A549 (cell line): ENCODE results near the gene CNTNAP1. TPM values are rescaled to one million over a fixed set of nuclear protein-coding genes. Genes with fewer than 3 reads are reported as not detected.
"Not testable (repeated sequence)": the region's sequence is repeated elsewhere in the genome, so short reads cannot be mapped to it uniquely, and the experiment has no call there.

Experiments
- ATAC-seq, 2 experiments: fragments of 200-7000 bp in 1 of 2; fragments of >200 bp in 1 of 2; cut with Nextera tagmentation in 1 of 2; cut with Tn5 transposase in 1 of 2; 3 replicates each; pipeline versions ENCODE4 v1.8.0 to v1.9.1; 2018 to 2020; ENCODE audit warnings: mild to moderate bottlenecking in 1 of 2, moderate library complexity in 1 of 2
- CTCF ChIA-PET: fragments of 300-600 bp; sonication (Branson Sonifier 250); formaldehyde crosslinking; extraction: SDS; loops from one replicate; lab custom pipeline; 2021; ENCODE audit warnings: antibody characterized with exemption, inconsistent platforms; lab: Yijun Ruan, JAX
- POLR2A ChIA-PET: fragments of 350-600 bp; formaldehyde crosslinking; extraction: SDS; loops from one replicate; lab custom pipeline; 2021; ENCODE audit warnings: antibody characterized with exemption, inconsistent platforms; lab: Yijun Ruan, JAX
- DNase-seq, 2 experiments: peaks; one replicate each; pipeline versions ENCODE4 v3.0.0 to v3.0.0-alpha.2; 2011 to 2016; ENCODE audit warnings: low read depth in 1 of 2, low spot score in 1 of 2
- FAIRE-seq: peaks from 2 replicates; lab custom pipeline; 2011; peaks lifted over from hg19 to GRCh38; lab: Jason Lieb, UNC
- H3K27ac ChIP-seq, 2 experiments: fragments of >200 bp; sonication (Bioruptor Twin); formaldehyde crosslinking; 3 replicates each; pipeline ENCODE4 v1.5.1; 2016 to 2017
- H3K4me1 ChIP-seq: fragments of >200 bp; sonication (Bioruptor Twin); formaldehyde crosslinking; 3 replicates; pipeline ENCODE4 v1.6.1; 2016
- H3K4me2 ChIP-seq: fragments of >200 bp; sonication (Bioruptor Twin); formaldehyde crosslinking; 3 replicates; pipeline ENCODE4 v1.6.1; 2016
- H3K4me3 ChIP-seq: fragments of >200 bp; sonication (Bioruptor Twin); formaldehyde crosslinking; 3 replicates; pipeline ENCODE4 v1.5.1; 2016
- H3K9me3 ChIP-seq: fragments of >200 bp; sonication (Bioruptor Twin); formaldehyde crosslinking; 3 replicates; pipeline ENCODE4 v1.6.1; 2016
- BCL3 ChIP-seq: fragments of >200 bp; sonication (Bioruptor Twin); formaldehyde crosslinking; IDR thresholded peaks from 3 replicates; pipeline ENCODE4 v1.6.1; 2016
- CHD2 ChIP-seq: fragments of 150-350 bp; IDR thresholded peaks from 2 replicates; pipeline ENCODE4 v1.6.1; 2014; ENCODE audit warnings: low read length; ENCODE audit not compliant: partially characterized antibody
- CTCF ChIP-seq: fragments of >200 bp; sonication (Bioruptor Twin); formaldehyde crosslinking; IDR thresholded peaks from 3 replicates; pipeline ENCODE4 v1.5.1; 2016
- E2F6 ChIP-seq: IDR thresholded peaks from 2 replicates; pipeline ENCODE4 v1.6.1; 2012; ENCODE audit warnings: low read depth, borderline replicate concordance
- EP300 ChIP-seq, 2 experiments: fragments of >200 bp; sonication (Bioruptor Twin); formaldehyde crosslinking; IDR thresholded peaks; 2 replicates in 1 of 2; 3 replicates in 1 of 2; pipeline ENCODE4 v1.6.1; 2016 to 2017
- FOSL2 ChIP-seq, 2 experiments: fragments of 450-650 bp in 1 of 2; fragments of >200 bp in 1 of 2; sonication (Bioruptor Twin) in 1 of 2; formaldehyde crosslinking; IDR thresholded peaks; 2 replicates each; pipeline versions ENCODE4 v1.5.0 to v1.6.1; 2016 to 2020; ENCODE audit warnings: mild to moderate bottlenecking in 1 of 2, moderate library complexity in 1 of 2
- GATA3 ChIP-seq: IDR thresholded peaks from 2 replicates; pipeline ENCODE4 v1.6.1; 2012; ENCODE audit warnings: borderline replicate concordance
- HEYL ChIP-seq: fragments of 250-450 bp; sonication (Bioruptor Pico); IDR thresholded peaks from 2 replicates; pipeline ENCODE4 v1.8.0; 2021; ENCODE audit warnings: mild to moderate bottlenecking, moderate library complexity
- HOXB13 ChIP-seq: fragments of 250-450 bp; sonication (Bioruptor Pico); IDR thresholded peaks from 2 replicates; pipeline ENCODE4 v1.5.0; 2020; ENCODE audit warnings: low read depth, mild to moderate bottlenecking, moderate library complexity
- JUNB ChIP-seq: fragments of >200 bp; sonication (Bioruptor Twin); formaldehyde crosslinking; IDR thresholded peaks from 2 replicates; pipeline ENCODE4 v1.6.1; 2016
- MAX ChIP-seq: IDR thresholded peaks from 2 replicates; pipeline ENCODE4 v1.6.1; 2012
- NR3C1 ChIP-seq: fragments of >200 bp; sonication (Bioruptor Twin); formaldehyde crosslinking; IDR thresholded peaks from 3 replicates; pipeline ENCODE4 v1.6.1; 2017
- PHF8 ChIP-seq: fragments of 200-600 bp; sonication (generic); IDR thresholded peaks from 2 replicates; pipeline ENCODE4 v1.6.1; 2016; ENCODE audit warnings: low read depth, mild to moderate bottlenecking, antibody characterized with exemption, moderate library complexity, borderline replicate concordance
- RAD21 ChIP-seq, 2 experiments: fragments of >200 bp in 1 of 2; sonication (Bioruptor Twin) in 1 of 2; formaldehyde crosslinking in 1 of 2; IDR thresholded peaks in 1 of 2; conservative IDR thresholded peaks in 1 of 2; 2 replicates in 1 of 2; 3 replicates in 1 of 2; pipeline ENCODE4 v1.6.1; 2012 to 2018; ENCODE audit warnings: inconsistent platforms in 1 of 2
- RARB ChIP-seq: fragments of 250-450 bp; sonication (Bioruptor Pico); IDR thresholded peaks from 2 replicates; pipeline ENCODE4 v1.8.0; 2021; ENCODE audit warnings: mild to moderate bottlenecking, moderate library complexity
- RCOR1 ChIP-seq: fragments of 150-350 bp; IDR thresholded peaks from 2 replicates; pipeline ENCODE4 v1.6.1; 2014; ENCODE audit warnings: antibody characterized with exemption, low read length, low read depth
- SREBF2 ChIP-seq: fragments of 450-650 bp; IDR thresholded peaks from 2 replicates; pipeline ENCODE4 v1.6.1; 2014; ENCODE audit warnings: mild to moderate bottlenecking, moderate library complexity
- ZFP36 ChIP-seq: fragments of 450-650 bp; IDR thresholded peaks from 2 replicates; pipeline ENCODE4 v1.6.1; 2014; ENCODE audit warnings: borderline replicate concordance; ENCODE audit not compliant: partially characterized antibody
- WGBS: methylation state at CpG from one replicate; pipeline ENCODE4 v1.1.6; 2017; ENCODE audit errors: missing lambda C conversion rate; 5-methylcytosine and 5-hydroxymethylcytosine counted together
- polyA plus RNA-seq, 4 experiments: library from polyadenylated mRNA; depleted of rRNA in 3 of 4; stranded (reverse); fragments of >200 nt; fragmentation: RNase III in 1 of 4; extraction: RNeasy Plus Mini Kit Qiagen cat#74134 plus additional on column Dnase treatment in 1 of 4; gene quantifications; 2 replicates in 3 of 4; 3 replicates in 1 of 4; pipeline ENCODE4 v1.2.3, GENCODE V29; 2011 to 2017

Gene CNTNAP1
- polyA plus RNA-seq, 2 of the 4 experiments (the other 2 are of a cell fraction), result 6.3 to 8.2 TPM

GRCh38 chr17:42660692-42661345 is 21.5 kb upstream of the CNTNAP1 start:
- Histone ChIP-seq H3K4me2 (peak overlapping the region; percentile 71), H3K9me3 (peaks cover 4% of the 10 kb centered on the region; the same call in 2 of the 3 replicates), H3K4me1 (peaks cover 18% of the 10 kb centered on the region), H3K4me3 (no peak overlapping the region), H3K27ac (peak overlapping the region; percentile 23 to 39; a peak in 4 of 6 replicates)
- peak in 1 of 2 experiments; percentile 68 for DNase-seq
- no peak for FAIRE-seq
- TF ChIP-seq RCOR1 (no peak), HOXB13 (CRISPR knock-in tag) (no peak), FOSL2 (IDR thresholded peaks at IDR 0.05) (0 out of 2 replicates have a peak, but pooled peaks have one; percentile 42), FOSL2 (CRISPR knock-in tag; IDR thresholded peaks at IDR 0.05) (peak; percentile 69)
- ChIA-PET POLR2A (interaction anchor here (0.8 to 1.3 kb wide), 4 partner anchors 16 to 163 kb away, joined by 3 read pairs; partner anchors contain the start of genes BECN1 and PLEKHH3), CTCF (interaction anchor here (0.9 to 7.9 kb wide), 11 partner anchors 12 to 112 kb away, joined by 3 to 46 read pairs (median 7); partner anchors contain the start of genes CCR10, PLEKHH3, PSMC3IP and TUBG1)
- peak; percentile 10 to 34; a peak in 3 of 6 replicates for ATAC-seq
- 52% methylated on average over 7 of the region's 7 CpGs for WGBS

- no peaks in the 10 kb centered on the region for H3K9me3 ChIP-seq
- FAIRE-seq, result no peak
- no peak overlapping the region for H3K4me3 ChIP-seq
- no peak for ATAC-seq
- H3K27ac ChIP-seq, result no peak overlapping the region
- CTCF ChIA-PET, result interaction anchor here (0.6 kb wide), 1 partner anchor 9 kb away, joined by 3 read pairs; no protein-coding TSS in a partner anchor
- TF ChIP-seq SREBF2 (no peak), ZFP36 (no peak), CHD2 (no peak), GATA3 (no peak)
- TF ChIP-seq, all 56 proteins: peak for 0
- peaks cover 40% of the 10 kb centered on the region for H3K4me1 ChIP-seq
- 91% methylated on average over 14 of the region's 14 CpGs for WGBS
- no peak for DNase-seq
- POLR2A ChIA-PET, result no interaction called here
- no peak overlapping the region for H3K4me2 ChIP-seq
These were observed 16.7 kb upstream of the CNTNAP1 start for GRCh38 chr17:42665581-42666001.

GRCh38 chr17:42666126-42666525 is 16.2 kb upstream of the CNTNAP1 start:
- DNase-seq, FAIRE-seq, ATAC-seq, H3K4me3 ChIP-seq, H3K9me3 ChIP-seq, POLR2A ChIA-PET, H3K4me2 ChIP-seq, H3K27ac ChIP-seq: not testable (repeated sequence)
- peaks cover 35% of the 10 kb centered on the region for H3K4me1 ChIP-seq
- CTCF ChIA-PET, result interaction anchor here (1.8 to 15.7 kb wide), 3 partner anchors 10 to 86 kb away, joined by 7 to 394 read pairs (median 49); partner anchors contain the start of genes PLEKHH3 and PSMC3IP
- 87% methylated on average over 11 of the region's 16 CpGs for WGBS

GRCh38 chr17:42667088-42667951 is 15.0 kb upstream of the CNTNAP1 start:
- H3K4me1 ChIP-seq, result peaks cover 32% of the 10 kb centered on the region
- ATAC-seq, result peak; percentile 95 to 96
- peak overlapping the region; percentile 78 for H3K27ac ChIP-seq
- 22% methylated on average over 7 of the region's 7 CpGs for WGBS
- POLR2A ChIA-PET, result interaction anchor here (0.5 to 3.0 kb wide), 6 partner anchors 8 to 107 kb away, joined by 3 to 63 read pairs (median 8); partner anchors contain the start of genes PLEKHH3, PSMC3IP, RETREG3 and TUBG1
- FAIRE-seq, result peak; percentile 99
- CTCF ChIA-PET, result interaction anchor here (0.8 to 15.7 kb wide), 9 partner anchors 8 to 96 kb away, joined by 3 to 394 read pairs (median 8); partner anchors contain the start of genes PLEKHH3, PSMC3IP, RETREG3 and TUBG1
- H3K4me2 ChIP-seq, result peak overlapping the region; percentile 76
- H3K4me3 ChIP-seq, result 0 out of 3 replicates have a peak overlapping the region, but pooled peaks have one; percentile 7
- peak; percentile 96 to 99 for DNase-seq
- no peaks in the 10 kb centered on the region for H3K9me3 ChIP-seq
- no peak for TF ChIP-seq EP300 (IDR thresholded peaks at IDR 0.05)
- TF ChIP-seq MAX, result peak; percentile 76
- no peak for TF ChIP-seq RARB
- peak in 1 of 2 experiments; percentile 8; a peak in 1 of 5 replicates for TF ChIP-seq RAD21 (conservative IDR thresholded peaks at IDR 0.05 in 1 of 2, IDR thresholded peaks at IDR 0.05 in 1 of 2)
- TF ChIP-seq HEYL (CRISPR knock-in tag), result no peak
- no peak for TF ChIP-seq ZFP36
- no peak for TF ChIP-seq HOXB13 (CRISPR knock-in tag)
- no peak for TF ChIP-seq BCL3
- no peak for TF ChIP-seq PHF8
- TF ChIP-seq JUNB, result peak; percentile 21; the same call in 1 of the 2 replicates
- TF ChIP-seq CTCF, result no peak
- TF ChIP-seq NR3C1, result no peak
- TF ChIP-seq E2F6, result no peak
